MM.1S (cell line): ENCODE results near the gene GRM1.

Experiments used
- DNase-seq: peaks from one replicate; pipeline ENCODE4 v3.0.0-alpha.2; 2015
- H2AFZ ChIP-seq: fragments of 300-600 bp; sonication (generic); 2 replicates; pipeline ENCODE4 v1.6.0; 2016; ENCODE audit warnings: antibody characterized with exemption, low read length
- H3F3A ChIP-seq: fragments of 300-600 bp; sonication (generic); 2 replicates; pipeline ENCODE4 v1.6.1; 2016; ENCODE audit warnings: mild to moderate bottlenecking, antibody characterized with exemption, low read length, moderate library complexity, mixed read lengths; ENCODE audit not compliant: insufficient read depth
- H3K27ac ChIP-seq: fragments of 300-600 bp; sonication (generic); 2 replicates; pipeline ENCODE4 v1.5.1; 2016; ENCODE audit warnings: mild to moderate bottlenecking, low read length
- H3K27me3 ChIP-seq: fragments of 300-600 bp; sonication (generic); replicated peaks from 2 replicates; pipeline ENCODE4 v1.6.0; 2016; ENCODE audit warnings: low read length; ENCODE audit not compliant: insufficient read depth
- H3K36me3 ChIP-seq: fragments of 300-600 bp; sonication (generic); replicated peaks from 2 replicates; pipeline ENCODE4 v1.6.1; 2016; ENCODE audit warnings: mild to moderate bottlenecking, low read length, mixed read lengths; ENCODE audit not compliant: insufficient read depth
- H3K4me1 ChIP-seq: fragments of 300-600 bp; sonication (generic); 2 replicates; pipeline ENCODE4 v1.6.1; 2016; ENCODE audit warnings: low read length, mixed read lengths
- H3K4me2 ChIP-seq: fragments of 300-600 bp; sonication (generic); 2 replicates; pipeline ENCODE4 v1.6.0; 2016; ENCODE audit warnings: low read depth, low read length
- H3K4me3 ChIP-seq: fragments of 300-600 bp; sonication (generic); 2 replicates; pipeline ENCODE4 v1.5.1; 2016; ENCODE audit warnings: low read length, mixed read lengths
- H3K79me2 ChIP-seq: fragments of 300-600 bp; sonication (generic); 2 replicates; pipeline ENCODE4 v1.6.1; 2016; ENCODE audit warnings: mixed run types, low read length, mixed read lengths
- H3K9ac ChIP-seq: fragments of 300-600 bp; sonication (generic); 2 replicates; pipeline ENCODE4 v1.6.1; 2016; ENCODE audit warnings: low read length, mixed read lengths
- H3K9me2 ChIP-seq: fragments of 300-600 bp; sonication (generic); replicated peaks from 2 replicates; pipeline ENCODE4 v1.6.1; 2016; ENCODE audit warnings: mild to moderate bottlenecking, low read length, mixed read lengths; ENCODE audit not compliant: insufficient read depth
- H3K9me3 ChIP-seq: fragments of 300-600 bp; sonication (generic); replicated peaks from 2 replicates; pipeline ENCODE4 v1.6.1; 2016; ENCODE audit warnings: mild to moderate bottlenecking, low read length, mixed read lengths; ENCODE audit not compliant: insufficient read depth
- H4K20me1 ChIP-seq: fragments of 300-600 bp; sonication (generic); 2 replicates; pipeline ENCODE4 v1.6.1; 2016; ENCODE audit warnings: mild to moderate bottlenecking, low read length, moderate library complexity, mixed read lengths; ENCODE audit not compliant: insufficient read depth
- EZH2 ChIP-seq: fragments of 300-600 bp; sonication (generic); optimal IDR thresholded peaks from 2 replicates; pipeline ENCODE3; 2017; ENCODE audit warnings: low read depth, mild to moderate bottlenecking, antibody characterized with exemption, low read length, mixed read lengths
- EZH2phosphoT487 ChIP-seq: fragments of 300-600 bp; sonication (generic); IDR thresholded peaks from 2 replicates; pipeline ENCODE4 v1.6.1; 2018; ENCODE audit warnings: antibody characterized with exemption, low read length
- TF ChIP-seq, protein P1 (sequence below): fragments of 300-600 bp; sonication (generic); IDR thresholded peaks from 2 replicates; pipeline ENCODE4 v1.5.1; 2016; ENCODE audit warnings: antibody characterized with exemption, low read length, mixed read lengths

GRM1 gene

DNA sequence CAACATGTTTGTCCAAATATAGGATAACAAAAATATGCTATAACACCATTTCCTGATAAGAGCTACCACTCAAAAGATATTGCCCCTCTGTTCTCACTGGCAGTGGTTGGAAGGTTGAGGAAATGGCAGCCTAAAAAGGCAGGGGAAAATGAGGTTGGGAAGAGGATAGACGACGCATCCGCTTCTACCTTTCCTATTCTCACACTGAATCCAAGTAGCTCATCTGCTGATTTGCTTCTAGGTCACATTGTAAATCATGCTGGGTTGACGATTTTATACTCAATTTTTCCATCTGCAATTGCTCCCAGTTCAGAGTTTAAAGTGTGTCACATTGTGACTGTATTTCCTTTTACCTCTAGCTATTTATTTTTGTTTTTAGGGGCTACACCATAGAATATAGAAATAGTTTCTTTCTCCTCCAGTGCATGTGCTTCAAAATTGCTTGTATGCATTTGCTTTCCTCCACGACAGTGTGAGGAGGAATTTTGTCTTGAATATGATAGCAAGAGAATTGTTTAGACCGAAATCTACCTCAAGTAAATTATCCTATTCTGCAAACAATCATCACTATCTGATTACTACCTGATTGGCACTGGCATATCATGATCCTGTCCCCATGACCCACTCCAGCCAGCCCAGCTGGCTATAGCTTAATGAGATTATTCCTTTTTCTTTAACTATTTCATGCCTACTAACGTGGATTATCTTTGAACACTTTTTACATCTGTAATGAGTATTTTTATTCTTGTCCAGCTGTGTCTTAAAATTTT lies 335.2 kb downstream of the GRM1 start:
- Histone ChIP-seq H3K4me3 (no peak overlapping the region), H3K27me3 (no peaks in the 10 kb centered on the region), H3K4me1 (no peaks in the 10 kb centered on the region), H3F3A (no peaks in the 10 kb centered on the region), H3K79me2 (no peaks in the 10 kb centered on the region), H3K27ac (no peak overlapping the region), H3K9me2 (no peaks in the 10 kb centered on the region), H3K36me3 (no peaks in the 10 kb centered on the region), H3K9me3 (no peaks in the 10 kb centered on the region), H2AFZ (no peak overlapping the region), H3K4me2 (no peak overlapping the region), H4K20me1 (no peaks in the 10 kb centered on the region), H3K9ac (no peak overlapping the region)
- TF ChIP-seq EZH2phosphoT487: no peak
- TF ChIP-seq, protein P1, sequence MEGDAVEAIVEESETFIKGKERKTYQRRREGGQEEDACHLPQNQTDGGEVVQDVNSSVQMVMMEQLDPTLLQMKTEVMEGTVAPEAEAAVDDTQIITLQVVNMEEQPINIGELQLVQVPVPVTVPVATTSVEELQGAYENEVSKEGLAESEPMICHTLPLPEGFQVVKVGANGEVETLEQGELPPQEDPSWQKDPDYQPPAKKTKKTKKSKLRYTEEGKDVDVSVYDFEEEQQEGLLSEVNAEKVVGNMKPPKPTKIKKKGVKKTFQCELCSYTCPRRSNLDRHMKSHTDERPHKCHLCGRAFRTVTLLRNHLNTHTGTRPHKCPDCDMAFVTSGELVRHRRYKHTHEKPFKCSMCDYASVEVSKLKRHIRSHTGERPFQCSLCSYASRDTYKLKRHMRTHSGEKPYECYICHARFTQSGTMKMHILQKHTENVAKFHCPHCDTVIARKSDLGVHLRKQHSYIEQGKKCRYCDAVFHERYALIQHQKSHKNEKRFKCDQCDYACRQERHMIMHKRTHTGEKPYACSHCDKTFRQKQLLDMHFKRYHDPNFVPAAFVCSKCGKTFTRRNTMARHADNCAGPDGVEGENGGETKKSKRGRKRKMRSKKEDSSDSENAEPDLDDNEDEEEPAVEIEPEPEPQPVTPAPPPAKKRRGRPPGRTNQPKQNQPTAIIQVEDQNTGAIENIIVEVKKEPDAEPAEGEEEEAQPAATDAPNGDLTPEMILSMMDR: no peak
- no peak for TF ChIP-seq EZH2
- no peak for DNase-seq

DNA sequence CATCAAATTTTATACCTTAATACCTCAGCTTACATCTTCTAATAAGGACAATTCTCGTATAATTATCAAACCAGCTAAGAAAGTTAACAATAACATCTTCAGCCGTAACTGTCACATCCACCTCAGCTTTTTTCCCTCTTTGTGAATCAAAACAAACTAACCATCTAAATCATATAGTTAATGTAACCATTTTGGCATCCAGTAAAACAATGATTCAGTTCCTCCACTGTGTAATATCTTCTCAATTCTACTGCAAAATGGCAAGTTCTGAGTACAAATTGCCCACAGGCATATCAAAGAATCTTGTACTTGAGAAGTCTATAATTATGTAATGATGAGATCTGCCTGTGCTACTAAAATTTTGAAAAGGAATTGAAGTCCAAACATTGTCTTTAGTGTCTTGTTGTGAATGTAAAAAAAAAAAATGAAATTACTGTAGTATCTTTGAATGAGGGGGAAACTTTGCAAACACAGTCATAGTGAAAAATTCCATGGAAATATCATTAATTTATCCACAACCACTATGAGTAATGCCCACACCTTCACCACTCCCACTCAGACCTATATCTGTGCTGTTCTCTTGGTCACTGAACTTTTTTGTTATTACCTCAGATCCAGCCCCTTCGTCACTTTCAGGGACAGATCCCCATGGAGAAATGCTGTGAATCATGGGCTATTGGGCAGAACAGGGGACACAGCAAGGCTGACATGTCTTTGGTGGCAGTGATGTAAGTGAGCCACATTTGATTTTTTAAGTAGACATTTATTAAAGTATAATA lies 336.1 kb downstream of the GRM1 start:
- TF ChIP-seq, protein P1: no peak
- no peak for TF ChIP-seq EZH2
- no peak for TF ChIP-seq EZH2phosphoT487
- H4K20me1 ChIP-seq: no peaks in the 10 kb centered on the region
- no peak overlapping the region for H3K27ac ChIP-seq
- H3K4me3 ChIP-seq: no peak overlapping the region
- H2AFZ ChIP-seq: no peak overlapping the region
- H3K27me3 ChIP-seq: no peaks in the 10 kb centered on the region
- no peak overlapping the region for H3K4me2 ChIP-seq
- H3K9me3 ChIP-seq: no peaks in the 10 kb centered on the region
- H3K36me3 ChIP-seq: no peaks in the 10 kb centered on the region
- H3K4me1 ChIP-seq: no peaks in the 10 kb centered on the region
- no peaks in the 10 kb centered on the region for H3K79me2 ChIP-seq
- H3K9me2 ChIP-seq: no peaks in the 10 kb centered on the region
- H3K9ac ChIP-seq: no peak overlapping the region
- no peaks in the 10 kb centered on the region for H3F3A ChIP-seq
- DNase-seq: no peak

DNA sequence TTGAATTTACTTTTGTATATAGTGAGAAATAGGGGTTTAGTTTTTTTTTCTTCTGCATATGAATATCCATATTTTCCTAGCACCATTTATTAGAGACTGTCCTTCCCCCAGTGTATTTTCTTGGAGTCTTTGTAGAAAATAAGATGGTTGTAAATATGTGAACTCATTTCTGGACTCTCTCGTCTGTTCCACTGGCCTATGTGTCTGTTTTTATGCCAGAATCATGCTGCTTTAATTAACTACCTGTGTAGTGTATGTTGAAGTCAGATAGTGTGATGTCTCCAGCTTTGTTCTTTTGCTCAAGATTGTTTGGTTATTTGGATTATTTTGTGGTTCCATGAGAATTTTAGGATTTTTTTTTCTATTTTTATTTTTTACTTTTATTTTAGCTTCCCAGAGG lies 338.2 kb downstream of the GRM1 start:
- H3K9me2 ChIP-seq: no peaks in the 10 kb centered on the region
- no peaks in the 10 kb centered on the region for H4K20me1 ChIP-seq
- no peaks in the 10 kb centered on the region for H3K27me3 ChIP-seq
- no peaks in the 10 kb centered on the region for H3K4me1 ChIP-seq
- no peak for TF ChIP-seq EZH2
- no peak for TF ChIP-seq EZH2phosphoT487
- TF ChIP-seq, protein P1: no peak
- H3K27ac ChIP-seq: no peak overlapping the region
- H3K4me3 ChIP-seq: no peak overlapping the region
- DNase-seq: no peak
- no peak overlapping the region for H3K4me2 ChIP-seq
- no peak overlapping the region for H2AFZ ChIP-seq
- no peaks in the 10 kb centered on the region for H3K9me3 ChIP-seq
- no peak overlapping the region for H3K9ac ChIP-seq
- no peaks in the 10 kb centered on the region for H3K79me2 ChIP-seq
- H3K36me3 ChIP-seq: no peaks in the 10 kb centered on the region
- no peaks in the 10 kb centered on the region for H3F3A ChIP-seq
